ENCODE measurements around the gene PRDM16. TPM values are rescaled to one million over a fixed set of nuclear protein-coding genes. Genes with fewer than 3 reads are reported as not detected.

The PRDM16 gene
- total and polyA plus RNA-seq, 2 of the 4 experiments (the other 2 are of a cell fraction): 0.02 TPM; not detected in 1

DNA sequence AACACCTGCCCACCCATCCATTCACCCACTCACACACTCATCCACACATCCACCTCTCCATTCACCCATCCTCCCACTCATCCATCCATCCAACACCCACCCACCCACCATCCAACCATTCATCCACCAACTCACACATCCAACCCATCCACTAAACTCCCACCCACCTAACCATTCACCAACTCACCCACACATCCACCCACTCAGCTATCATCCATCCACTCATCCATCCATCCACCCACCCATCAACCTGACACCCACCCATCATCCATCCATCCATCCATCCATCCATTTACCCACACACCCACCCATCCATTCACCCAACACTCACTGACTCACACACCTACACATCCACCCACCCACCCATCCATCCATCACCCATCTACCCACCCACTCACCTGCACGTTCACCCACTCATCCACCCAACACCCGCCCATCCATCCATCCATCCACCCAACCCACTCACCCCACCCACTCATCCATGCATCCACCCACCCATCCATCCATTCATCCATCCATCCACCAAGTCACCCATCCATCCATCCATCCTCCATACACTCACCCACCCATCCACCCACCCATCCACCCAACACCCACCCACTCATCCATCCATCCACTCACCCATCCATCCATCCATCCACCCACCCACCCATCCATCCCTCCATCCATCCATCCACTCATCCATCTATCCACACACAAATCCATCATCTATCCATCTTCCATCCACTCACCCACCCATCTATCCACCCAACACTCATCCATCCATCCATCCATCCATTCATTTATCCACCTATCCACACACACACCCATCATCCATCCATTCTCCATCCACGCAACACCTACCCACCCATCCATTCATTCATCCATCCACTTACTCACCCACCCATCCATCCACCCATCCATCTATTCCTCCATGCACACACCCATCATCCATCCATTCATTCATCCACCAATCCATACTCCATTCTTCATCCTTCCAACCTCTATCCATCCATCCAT is 17.4 kb upstream of the PRDM16 start:
- H3K9me1 ChIP-seq (ENCODE audit: insufficient read depth, low read length): no peaks in the 10 kb centered on the region
- ATAC-seq (ENCODE audit: low read depth) (no peak), DNase-seq (no peak)
- H3K23ac ChIP-seq (ENCODE audit: low read depth, low read length): no peak overlapping the region
- dilution Hi-C loops (cut with HindIII; ENCODE audit: low sequenced_read_pairs, unreplicated experiment): no loop called here
- H3K4me3 ChIP-seq (ENCODE audit: insufficient read depth, low read depth, low read length): no peak overlapping the region
- no peak overlapping the region for H2AK5ac ChIP-seq (ENCODE audit: low read depth, low read length)
- H4K91ac ChIP-seq (ENCODE audit: insufficient read depth, low read depth, low read length): no peak overlapping the region
- H2BK5ac ChIP-seq (ENCODE audit: low read depth, low read length, poor library complexity, severe bottlenecking): peak overlapping the region; percentile 45
- intact Hi-C loops (cut with micrococcal nuclease): no loop called here
- H3K14ac ChIP-seq (replicated peaks; ENCODE audit: low read depth, low read length): no peak overlapping the region
- H3K9ac ChIP-seq (ENCODE audit: low read depth, low read length): no peak overlapping the region
- H4K8ac ChIP-seq (ENCODE audit: low read depth in 2 of 2, low read length in 2 of 2): no peak overlapping the region
- no peak overlapping the region for H3K18ac ChIP-seq (ENCODE audit: low read depth, low read length)
- WGBS, 2 experiments (ENCODE audit: extremely low coverage in 2 of 2, insufficient read length in 1 of 2): 42 to 100% methylated on average over 1 to 3 of the region's 3 CpGs
- no peak overlapping the region for H3K56ac ChIP-seq (ENCODE audit: extremely low read depth, insufficient read depth, low read length)
- no peaks in the 10 kb centered on the region for H3K4me1 ChIP-seq (ENCODE audit: control insufficient read depth, insufficient read depth, low read length)
- ChIA-PET CTCF (no interaction called here), POLR2A (ENCODE audit: unreplicated experiment) (no interaction called here)
- no peaks in the 10 kb centered on the region for H3K27me3 ChIP-seq (ENCODE audit: control insufficient read depth, insufficient read depth, low read length)
- in situ Hi-C loops (cut with MboI; ENCODE audit: low sequenced_read_pairs): loop anchor here (25.0 kb wide), 1 partner anchor 614 kb away; no protein-coding TSS in a partner anchor
- no peak overlapping the region for H3K4ac ChIP-seq (ENCODE audit: low read depth, low read length)
- H3K9me3 ChIP-seq (ENCODE audit: control insufficient read depth, insufficient read depth, low read length): peaks cover 2% of the 10 kb centered on the region; the same call in 1 of the 2 replicates
- no peak overlapping the region for H2AFZ ChIP-seq (replicated peaks; ENCODE audit: low read length, poor library complexity)
- BruUV-seq (replicated peaks): no TSS peak
- no peak overlapping the region for H2AK9ac ChIP-seq (replicated peaks; ENCODE audit: low read depth, low read length, poor library complexity)
- H2BK15ac ChIP-seq (ENCODE audit: low read depth, low read length): no peak overlapping the region
- no peak overlapping the region for H3K27ac ChIP-seq (ENCODE audit: insufficient read depth, low read length)
- H2BK120ac ChIP-seq (ENCODE audit: low read depth, low read length): no peak overlapping the region
- H3K79me1 ChIP-seq (ENCODE audit: low read depth in 1 of 2, low read length in 2 of 2): no peaks in the 10 kb centered on the region
- H3K4me2 ChIP-seq (ENCODE audit: low read depth, low read length): no peak overlapping the region
- no peaks in the 10 kb centered on the region for H4K20me1 ChIP-seq (ENCODE audit: insufficient read depth, low read length)
- H4K5ac ChIP-seq (ENCODE audit: low read depth, low read length): no peak overlapping the region
- H2BK20ac ChIP-seq (ENCODE audit: low read depth, low read length): no peak overlapping the region
- no peaks in the 10 kb centered on the region for H3K36me3 ChIP-seq (ENCODE audit: control insufficient read depth, insufficient read depth, low read length)
- TF ChIP-seq ELK1 (IDR thresholded peaks at IDR 0.05; ENCODE audit: borderline replicate concordance, low read depth, low read length) (no peak), NFE2L2 (IDR thresholded peaks at IDR 0.05; ENCODE audit: low read depth, low read length) (no peak), CEBPB (IDR thresholded peaks at IDR 0.05; ENCODE audit: low read depth, low read length) (no peak), MXI1 (IDR thresholded peaks at IDR 0.05; ENCODE audit: borderline replicate concordance, low read depth, low read length) (no peak), BHLHE40 (IDR thresholded peaks at IDR 0.05; ENCODE audit: low read depth, low read length) (no peak), RAD21 (IDR thresholded peaks at IDR 0.05; ENCODE audit: low read length) (no peak), CTCF (conservative IDR thresholded peaks at IDR 0.05; ENCODE audit: low read depth, low read length) (no peak), RCOR1 (IDR thresholded peaks at IDR 0.05; ENCODE audit: insufficient replicate concordance, low read length) (no peak), MAZ (IDR thresholded peaks at IDR 0.05; ENCODE audit: borderline replicate concordance, low read depth, low read length) (no peak), SMC3 (IDR thresholded peaks at IDR 0.05; ENCODE audit: low read depth, low read length) (no peak), MAFK (IDR thresholded peaks at IDR 0.05; ENCODE audit: low read depth, low read length) (no peak), CHD1 (IDR thresholded peaks at IDR 0.05; ENCODE audit: low read depth, low read length) (no peak), POLR2A (IDR thresholded peaks at IDR 0.05; ENCODE audit: low read depth, low read length) (no peak)
- TF ChIP-seq, protein P1, sequence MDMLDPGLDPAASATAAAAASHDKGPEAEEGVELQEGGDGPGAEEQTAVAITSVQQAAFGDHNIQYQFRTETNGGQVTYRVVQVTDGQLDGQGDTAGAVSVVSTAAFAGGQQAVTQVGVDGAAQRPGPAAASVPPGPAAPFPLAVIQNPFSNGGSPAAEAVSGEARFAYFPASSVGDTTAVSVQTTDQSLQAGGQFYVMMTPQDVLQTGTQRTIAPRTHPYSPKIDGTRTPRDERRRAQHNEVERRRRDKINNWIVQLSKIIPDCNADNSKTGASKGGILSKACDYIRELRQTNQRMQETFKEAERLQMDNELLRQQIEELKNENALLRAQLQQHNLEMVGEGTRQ (IDR thresholded peaks at IDR 0.05; ENCODE audit: low read depth, low read length): no peak
